HCT116 (cell line): ENCODE data around the gene ROR2. TPM values are rescaled to one million over a fixed set of nuclear protein-coding genes. Genes with fewer than 3 reads are reported as not detected.

Experiments
- ATAC-seq: fragments of 200-7000 bp; cut with Tn5 transposase; 2 replicates; pipeline ENCODE4 v1.9.1; 2020; ENCODE audit warnings: mild to moderate bottlenecking, moderate library complexity
- BruUV-seq: library from RNA; stranded (reverse); fragments of 400-500 nt; replicated peaks from 2 replicates; lab custom pipeline; 2021; lab: Mats Ljungman, UMichigan
- CTCF ChIA-PET: fragments of 300-600 bp; sonication (Branson Sonifier 250); formaldehyde crosslinking; loops from one replicate; lab custom pipeline; 2021; ENCODE audit warnings: antibody characterized with exemption; lab: Charles Lee
- POLR2A ChIA-PET: fragments of 300-600, 350-600 bp; sonication (Branson Sonifier 250); formaldehyde crosslinking; loops from one replicate; lab custom pipeline; 2021; ENCODE audit warnings: antibody characterized with exemption; lab: Charles Lee
- RAD21 ChIA-PET, 2 experiments: fragments of 300-600 bp; sonication (Branson Sonifier 250); formaldehyde crosslinking; loops; one replicate each; lab custom pipeline; 2023; ENCODE audit warnings: low total read pairs in 2 of 2; ENCODE audit not compliant: uncharacterized antibody in 2 of 2, unreplicated experiment in 2 of 2, low non-redundant PET in 1 of 2; lab: Charles Lee
- DNase-seq: peaks from one replicate; pipeline ENCODE4 v3.0.0-alpha.2; 2010; ENCODE audit warnings: low read depth, low spot score
- H2AFZ ChIP-seq: fragments of 200-600 bp; shearing (Covaris generic), sonication (generic); 2 replicates; pipeline ENCODE4 v1.6.1; 2017; ENCODE audit warnings: low read depth, mixed run types, mixed read lengths, antibody characterized with exemption, low read length; ENCODE audit not compliant: poor library complexity, severe bottlenecking
- H3K27ac ChIP-seq: 2 replicates; pipeline ENCODE4 v1.5.1; 2012; ENCODE audit warnings: low read depth, low read length
- H3K27me3 ChIP-seq: fragments of 200-600 bp; sonication (generic); 2 replicates; pipeline ENCODE4 v1.6.1; 2016; ENCODE audit warnings: mixed run types, low read length, mixed read lengths; ENCODE audit not compliant: insufficient read depth
- H3K36me3 ChIP-seq, 2 experiments: fragments of 200-500 bp in 1 of 2; fragments of 200-600 bp in 1 of 2; sonication (Bioruptor generic) in 1 of 2; sonication (generic) in 1 of 2; 2 replicates each; pipeline versions ENCODE4 v1.5.1 to v1.6.1; 2014 to 2016; ENCODE audit warnings: low read length in 2 of 2, inconsistent platforms in 1 of 2, mixed read lengths in 1 of 2, mixed run types in 1 of 2; ENCODE audit not compliant: insufficient read depth in 2 of 2, control insufficient read depth in 1 of 2
- H3K4me1 ChIP-seq, 2 experiments: fragments of 200-600 bp in 1 of 2; sonication (generic) in 1 of 2; 2 replicates each; pipeline versions ENCODE4 v1.5.1 to v1.6.1; 2012 to 2017; ENCODE audit warnings: low read length in 2 of 2, inconsistent platforms in 1 of 2, mild to moderate bottlenecking in 1 of 2, mixed read lengths in 1 of 2, mixed run types in 1 of 2, moderate library complexity in 1 of 2; ENCODE audit not compliant: insufficient read depth in 2 of 2, control insufficient read depth in 1 of 2
- H3K4me2 ChIP-seq: fragments of 200-600 bp; sonication (generic); 2 replicates; pipeline ENCODE4 v1.6.1; 2017; ENCODE audit warnings: mixed run types, low read length, mixed read lengths
- H3K4me3 ChIP-seq, 2 experiments: fragments of 200-600 bp in 1 of 2; sonication (generic) in 1 of 2; replicated peaks in 1 of 2; 2 replicates each; pipeline ENCODE4 v1.5.1; 2011 to 2016; ENCODE audit warnings: low read length in 2 of 2, control low read depth in 1 of 2, low read depth in 1 of 2, mild to moderate bottlenecking in 1 of 2, mixed read lengths in 1 of 2, mixed run types in 1 of 2
- H3K79me2 ChIP-seq: fragments of 200-600 bp; sonication (generic); 2 replicates; pipeline ENCODE4 v1.6.1; 2017; ENCODE audit warnings: mild to moderate bottlenecking, mixed run types, low read length, moderate library complexity, mixed read lengths; ENCODE audit not compliant: insufficient read depth
- H3K9ac ChIP-seq: fragments of 200-600 bp; sonication (generic); 2 replicates; pipeline ENCODE4 v1.6.1; 2016; ENCODE audit warnings: low read length, mixed read lengths
- H3K9me2 ChIP-seq: fragments of 200-600 bp; sonication (generic), shearing (Covaris generic); 2 replicates; pipeline ENCODE4 v1.6.1; 2017; ENCODE audit warnings: mixed run types, mild to moderate bottlenecking, moderate library complexity; ENCODE audit not compliant: insufficient read depth
- H3K9me3 ChIP-seq, 2 experiments: fragments of 200-500 bp in 1 of 2; fragments of 200-600 bp in 1 of 2; sonication (Bioruptor generic) in 1 of 2; sonication (generic) in 1 of 2; 2 replicates each; pipeline ENCODE4 v1.6.1; 2014 to 2017; ENCODE audit warnings: low read length in 2 of 2, mixed read lengths in 2 of 2, inconsistent platforms in 1 of 2, low read depth in 1 of 2, mild to moderate bottlenecking in 1 of 2, mixed run types in 1 of 2, moderate library complexity in 1 of 2; ENCODE audit not compliant: control insufficient read depth in 1 of 2, insufficient read depth in 1 of 2
- H4K20me1 ChIP-seq: fragments of 200-600 bp; sonication (generic), shearing (Covaris generic); 2 replicates; pipeline ENCODE4 v1.6.1; 2017; ENCODE audit warnings: mixed run types, mild to moderate bottlenecking, moderate library complexity; ENCODE audit not compliant: insufficient read depth
- CBX3 ChIP-seq: IDR thresholded peaks from 2 replicates; pipeline ENCODE4 v1.6.1; 2012; ENCODE audit warnings: low read depth
- CEBPB ChIP-seq: IDR thresholded peaks from 2 replicates; pipeline ENCODE4 v1.6.1; 2012; ENCODE audit warnings: low read depth
- CTCF ChIP-seq, 3 experiments: fragments of 200-600 bp in 1 of 3; sonication (generic) in 1 of 3; IDR thresholded peaks in 2 of 3; conservative IDR thresholded peaks in 1 of 3; 2 replicates each; pipeline ENCODE4 v1.5.1; 2012 to 2017; ENCODE audit warnings: low read depth in 2 of 3, low read length in 2 of 3, antibody characterized with exemption in 1 of 3, borderline replicate concordance in 1 of 3, control low read depth in 1 of 3, mild to moderate bottlenecking in 1 of 3, mixed read lengths in 1 of 3, mixed run types in 1 of 3, moderate library complexity in 1 of 3; ENCODE audit not compliant: insufficient read depth in 1 of 3
- ELF1 ChIP-seq: IDR thresholded peaks from 2 replicates; pipeline ENCODE4 v1.6.1; 2012; ENCODE audit warnings: low read depth, borderline replicate concordance
- EZH2 ChIP-seq: fragments of 200-600 bp; sonication (generic); IDR thresholded peaks from 2 replicates; pipeline ENCODE4 v1.6.1; 2017; ENCODE audit warnings: antibody characterized with exemption, mixed run types
- EZH2phosphoT487 ChIP-seq: fragments of 200-600 bp; IDR thresholded peaks from 2 replicates; pipeline ENCODE4 v1.6.1; 2018; ENCODE audit warnings: antibody characterized with exemption, borderline replicate concordance
- FOSL1 ChIP-seq: IDR thresholded peaks from 2 replicates; pipeline ENCODE4 v1.6.1; 2012; ENCODE audit warnings: low read depth
- JUND ChIP-seq: IDR thresholded peaks from 2 replicates; pipeline ENCODE4 v1.6.1; 2012
- POLR2A ChIP-seq: IDR thresholded peaks from 2 replicates; pipeline ENCODE4 v1.7.0; 2011; ENCODE audit warnings: borderline replicate concordance; ENCODE audit not compliant: insufficient read depth, insufficient read length; ENCODE audit errors: extremely low read depth
- POLR2AphosphoS5 ChIP-seq: IDR thresholded peaks from 2 replicates; pipeline ENCODE4 v1.6.1; 2011; ENCODE audit warnings: mild to moderate bottlenecking, low read depth, low read length, moderate library complexity
- YY1 ChIP-seq: IDR thresholded peaks from 2 replicates; pipeline ENCODE4 v1.6.1; 2011; ENCODE audit warnings: low read length, low read depth, moderate library complexity, mild to moderate bottlenecking; ENCODE audit not compliant: insufficient replicate concordance; ENCODE audit errors: extremely low read depth
- ZFX ChIP-seq: fragments of 450-650 bp; IDR thresholded peaks from 2 replicates; pipeline ENCODE4 v1.6.1; 2017
- ZNF274 ChIP-seq: fragments of 200-500 bp; sonication (Bioruptor generic); IDR thresholded peaks from 2 replicates; pipeline ENCODE4 v1.6.1; 2014; ENCODE audit warnings: mild to moderate bottlenecking, low read depth, low read length, inconsistent platforms
- intact Hi-C: fragments of 100-400 bp; cut with micrococcal nuclease; formaldehyde crosslinking; loops from 2 replicates; pipeline ENCODE4 v1.10.0; 2022
- total RNA-seq: library from RNA; stranded (reverse); gene quantifications from one replicate; pipeline ENCODE4 v1.2.1, GENCODE V29; 2021; ENCODE audit not compliant: unreplicated experiment
- TF ChIP-seq, protein P1 (sequence below): IDR thresholded peaks from 2 replicates; pipeline ENCODE4 v1.6.1; 2012
- TF ChIP-seq, protein P2 (sequence below): IDR thresholded peaks from 2 replicates; pipeline ENCODE4 v1.6.1; 2012
- TF ChIP-seq, protein P3 (sequence below): IDR thresholded peaks from 2 replicates; pipeline ENCODE4 v1.6.1; 2011; ENCODE audit warnings: mild to moderate bottlenecking, low read length, moderate library complexity; ENCODE audit not compliant: insufficient replicate concordance; ENCODE audit errors: extremely low read depth

Gene ROR2
- total RNA-seq, 1 experiment from 2014 or later: 15.7 TPM

- Histone ChIP-seq H3K79me2 (no peaks in the 10 kb centered on the region), H2AFZ (no peak overlapping the region), H3K27me3 (no peaks in the 10 kb centered on the region), H3K4me3 (no peak overlapping the region), H3K9me3 (no peaks in the 10 kb centered on the region), H3K27ac (no peak overlapping the region), H3K9ac (no peak overlapping the region), H3K36me3 (no peaks in the 10 kb centered on the region), H3K9me2 (no peaks in the 10 kb centered on the region), H4K20me1 (no peaks in the 10 kb centered on the region), H3K4me2 (no peak overlapping the region), H3K4me1 (no peaks in the 10 kb centered on the region)
- CTCF ChIA-PET: interaction anchor here (0.8 to 2.2 kb wide), 4 partner anchors 10 to 743 kb away, joined by 4 to 8 read pairs (median 5); no protein-coding TSS in a partner anchor
- no peak for ATAC-seq
- POLR2A ChIA-PET: no interaction called here
- RAD21 ChIA-PET: no interaction called here
- DNase-seq: no peak
- TF ChIP-seq POLR2A (no peak), ELF1 (no peak), EZH2phosphoT487 (no peak), CTCF (IDR thresholded peaks at IDR 0.05 in 2 of 3, conservative IDR thresholded peaks at IDR 0.05 in 1 of 3; ENCODE audit: borderline replicate concordance in 1 of 3, insufficient read depth in 1 of 3, low read depth in 2 of 3, low read length in 2 of 3) (no peak), POLR2AphosphoS5 (no peak), EZH2 (no peak), ZFX (no peak), CBX3 (no peak), CEBPB (no peak), JUND (no peak), YY1 (no peak), ZNF274 (no peak), FOSL1 (no peak)
- TF ChIP-seq, protein P1, sequence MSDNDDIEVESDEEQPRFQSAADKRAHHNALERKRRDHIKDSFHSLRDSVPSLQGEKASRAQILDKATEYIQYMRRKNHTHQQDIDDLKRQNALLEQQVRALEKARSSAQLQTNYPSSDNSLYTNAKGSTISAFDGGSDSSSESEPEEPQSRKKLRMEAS: no peak
- TF ChIP-seq, protein P2, sequence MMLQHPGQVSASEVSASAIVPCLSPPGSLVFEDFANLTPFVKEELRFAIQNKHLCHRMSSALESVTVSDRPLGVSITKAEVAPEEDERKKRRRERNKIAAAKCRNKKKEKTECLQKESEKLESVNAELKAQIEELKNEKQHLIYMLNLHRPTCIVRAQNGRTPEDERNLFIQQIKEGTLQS: no peak
- TF ChIP-seq, protein P3, sequence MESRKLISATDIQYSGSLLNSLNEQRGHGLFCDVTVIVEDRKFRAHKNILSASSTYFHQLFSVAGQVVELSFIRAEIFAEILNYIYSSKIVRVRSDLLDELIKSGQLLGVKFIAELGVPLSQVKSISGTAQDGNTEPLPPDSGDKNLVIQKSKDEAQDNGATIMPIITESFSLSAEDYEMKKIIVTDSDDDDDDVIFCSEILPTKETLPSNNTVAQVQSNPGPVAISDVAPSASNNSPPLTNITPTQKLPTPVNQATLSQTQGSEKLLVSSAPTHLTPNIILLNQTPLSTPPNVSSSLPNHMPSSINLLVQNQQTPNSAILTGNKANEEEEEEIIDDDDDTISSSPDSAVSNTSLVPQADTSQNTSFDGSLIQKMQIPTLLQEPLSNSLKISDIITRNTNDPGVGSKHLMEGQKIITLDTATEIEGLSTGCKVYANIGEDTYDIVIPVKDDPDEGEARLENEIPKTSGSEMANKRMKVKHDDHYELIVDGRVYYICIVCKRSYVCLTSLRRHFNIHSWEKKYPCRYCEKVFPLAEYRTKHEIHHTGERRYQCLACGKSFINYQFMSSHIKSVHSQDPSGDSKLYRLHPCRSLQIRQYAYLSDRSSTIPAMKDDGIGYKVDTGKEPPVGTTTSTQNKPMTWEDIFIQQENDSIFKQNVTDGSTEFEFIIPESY: no peak
- intact Hi-C loops: loop anchor here (1.0 kb wide), 1 partner anchor 69 kb away; no protein-coding TSS in a partner anchor
- no TSS peak for BruUV-seq
These were observed 291.4 kb downstream of the ROR2 start for GRCh38 chr9:91658513-91659105.
